ENCODE data around the gene LIN37. TPM values are rescaled to one million over a fixed set of nuclear protein-coding genes. Genes with fewer than 3 reads are reported as not detected.

LIN37 gene
- total RNA-seq, 1 experiment from 2014 or later: 11.3 TPM

- POLR2A ChIA-PET (ENCODE audit: low non-redundant PET): interaction anchor here (0.6 kb wide), 1 partner anchor 225 kb away, joined by 6 read pairs; the partner anchor contains the start of gene ALKBH6
- Histone ChIP-seq H3K4me1 (ENCODE audit: insufficient read depth, low read length, poor library complexity, severe bottlenecking) (no peaks in the 10 kb centered on the region), H3K4me3 (ENCODE audit: low read depth, low read length, poor library complexity, severe bottlenecking) (no peak overlapping the region), H3K36me3 (ENCODE audit: insufficient read depth, low read length, poor library complexity, severe bottlenecking) (no peaks in the 10 kb centered on the region), H3K27me3 (replicated peaks; ENCODE audit: insufficient read depth, low read depth, low read length, poor library complexity) (no peaks in the 10 kb centered on the region), H3K27ac (ENCODE audit: low read depth, low read length, poor library complexity, severe bottlenecking) (no peak overlapping the region), H3K9me3 (ENCODE audit: low read depth, low read length, poor library complexity, severe bottlenecking) (no peaks in the 10 kb centered on the region)
- CTCF ChIA-PET: no interaction called here
- BruUV-seq (replicated peaks): no TSS peak
- no peak for DNase-seq (ENCODE audit: low spot score)
- TF ChIP-seq EZH2 (IDR thresholded peaks at IDR 0.05; ENCODE audit: borderline replicate concordance, low read depth, low read length, poor library complexity, severe bottlenecking): no peak
- no peak for TF ChIP-seq CTCF (conservative IDR thresholded peaks at IDR 0.05; ENCODE audit: low read depth, low read length)
- intact Hi-C loops (cut with micrococcal nuclease; ENCODE audit: unreplicated experiment): no loop called here
Observed at GRCh38 chr19:35789195-35789977, 41.0 kb downstream of the LIN37 start.

GRCh38 chr19:35789978-35790944 is 41.9 kb downstream of the LIN37 start:
- Histone ChIP-seq H3K4me3 (ENCODE audit: low read depth, low read length, poor library complexity, severe bottlenecking) (no peak overlapping the region), H3K27ac (ENCODE audit: low read depth, low read length, poor library complexity, severe bottlenecking) (no peak overlapping the region), H3K36me3 (ENCODE audit: insufficient read depth, low read length, poor library complexity, severe bottlenecking) (no peaks in the 10 kb centered on the region), H3K9me3 (ENCODE audit: low read depth, low read length, poor library complexity, severe bottlenecking) (no peaks in the 10 kb centered on the region), H3K27me3 (replicated peaks; ENCODE audit: insufficient read depth, low read depth, low read length, poor library complexity) (no peaks in the 10 kb centered on the region), H3K4me1 (ENCODE audit: insufficient read depth, low read length, poor library complexity, severe bottlenecking) (no peaks in the 10 kb centered on the region)
- DNase-seq (ENCODE audit: low spot score): no peak
- TF ChIP-seq CTCF (conservative IDR thresholded peaks at IDR 0.05; ENCODE audit: low read depth, low read length): no peak
- no peak for TF ChIP-seq EZH2 (IDR thresholded peaks at IDR 0.05; ENCODE audit: borderline replicate concordance, low read depth, low read length, poor library complexity, severe bottlenecking)
- ChIA-PET POLR2A (ENCODE audit: low non-redundant PET) (no interaction called here), CTCF (no interaction called here)
- intact Hi-C loops (cut with micrococcal nuclease; ENCODE audit: unreplicated experiment): no loop called here
- no TSS peak for BruUV-seq (replicated peaks)

GRCh38 chr19:35790981-35791813 is 42.8 kb downstream of the LIN37 start:
- Histone ChIP-seq H3K36me3 (ENCODE audit: insufficient read depth, low read length, poor library complexity, severe bottlenecking) (no peaks in the 10 kb centered on the region), H3K4me3 (ENCODE audit: low read depth, low read length, poor library complexity, severe bottlenecking) (no peak overlapping the region), H3K27me3 (replicated peaks; ENCODE audit: insufficient read depth, low read depth, low read length, poor library complexity) (no peaks in the 10 kb centered on the region), H3K9me3 (ENCODE audit: low read depth, low read length, poor library complexity, severe bottlenecking) (no peaks in the 10 kb centered on the region), H3K27ac (ENCODE audit: low read depth, low read length, poor library complexity, severe bottlenecking) (no peak overlapping the region), H3K4me1 (ENCODE audit: insufficient read depth, low read length, poor library complexity, severe bottlenecking) (no peaks in the 10 kb centered on the region)
- POLR2A ChIA-PET (ENCODE audit: low non-redundant PET): no interaction called here
- CTCF ChIA-PET: no interaction called here
- TF ChIP-seq EZH2 (IDR thresholded peaks at IDR 0.05; ENCODE audit: borderline replicate concordance, low read depth, low read length, poor library complexity, severe bottlenecking): no peak
- TF ChIP-seq CTCF (conservative IDR thresholded peaks at IDR 0.05; ENCODE audit: low read depth, low read length): no peak
- intact Hi-C loops (cut with micrococcal nuclease; ENCODE audit: unreplicated experiment): no loop called here
- no TSS peak for BruUV-seq (replicated peaks)
- no peak for DNase-seq (ENCODE audit: low spot score)
